ENCODE data around the gene ADGRL4.
"Not testable (repeated sequence)": the region's sequence is repeated elsewhere in the genome, so short reads cannot be mapped to it uniquely, and the experiment has no call there.

The ADGRL4 gene

GRCh38 chr1:78918157-78918556 lies 88.4 kb downstream of the ADGRL4 start:
- DNase-seq (ENCODE audit: low spot score) = no peak

GRCh38 chr1:78916986-78917385 lies 89.5 kb downstream of the ADGRL4 start:
- no peak for DNase-seq (ENCODE audit: low spot score)

GRCh38 chr1:78913950-78914349 lies 92.6 kb downstream of the ADGRL4 start:
- no peak for DNase-seq (ENCODE audit: low spot score)

- no peak for DNase-seq (ENCODE audit: low spot score)
These were observed 94.3 kb downstream of the ADGRL4 start for GRCh38 chr1:78911956-78912880.

GRCh38 chr1:78902641-78903040 lies 103.9 kb downstream of the ADGRL4 start:
- DNase-seq (ENCODE audit: low spot score) = no peak

- no peak for DNase-seq (ENCODE audit: low spot score)
These were observed 111.7 kb downstream of the ADGRL4 start for GRCh38 chr1:78894811-78895210.

- DNase-seq (ENCODE audit: low spot score) = no peak
These were observed 114.2 kb downstream of the ADGRL4 start for GRCh38 chr1:78892260-78892840.

- no peak for DNase-seq (ENCODE audit: low spot score)
These were observed 119.1 kb downstream of the ADGRL4 start for GRCh38 chr1:78887458-78887857.

- DNase-seq (ENCODE audit: low spot score) = peak; percentile 4
These were observed 121.7 kb downstream of the ADGRL4 start for GRCh38 chr1:78884685-78885452.

- DNase-seq (ENCODE audit: low spot score) = no peak
These were observed 126.3 kb downstream of the ADGRL4 start for GRCh38 chr1:78880223-78880622.

- not testable (repeated sequence) for DNase-seq (ENCODE audit: low spot score)
These were observed 130.5 kb downstream of the ADGRL4 start for GRCh38 chr1:78875986-78876385.

GRCh38 chr1:78872801-78873200 lies 133.7 kb downstream of the ADGRL4 start:
- not testable (repeated sequence) for DNase-seq (ENCODE audit: low spot score)

GRCh38 chr1:78871249-78871648 lies 135.3 kb downstream of the ADGRL4 start:
- no peak for DNase-seq (ENCODE audit: low spot score)

- no peak for DNase-seq (ENCODE audit: low spot score)
These were observed 137.4 kb downstream of the ADGRL4 start for GRCh38 chr1:78869136-78869535.

GRCh38 chr1:78864175-78864574 lies 142.4 kb downstream of the ADGRL4 start:
- no peak for DNase-seq (ENCODE audit: low spot score)

GRCh38 chr1:78856096-78856495 lies 150.4 kb downstream of the ADGRL4 start:
- no peak for DNase-seq (ENCODE audit: low spot score)

GRCh38 chr1:78855258-78855657 lies 151.3 kb downstream of the ADGRL4 start:
- no peak for DNase-seq (ENCODE audit: low spot score)

- no peak for DNase-seq (ENCODE audit: low spot score)
These were observed 152.0 kb downstream of the ADGRL4 start for GRCh38 chr1:78854556-78854955.

- no peak for DNase-seq (ENCODE audit: low spot score)
These were observed 163.0 kb downstream of the ADGRL4 start for GRCh38 chr1:78843546-78843945.

GRCh38 chr1:78843111-78843510 lies 163.4 kb downstream of the ADGRL4 start:
- DNase-seq (ENCODE audit: low spot score) = no peak

GRCh38 chr1:78840453-78841271 lies 165.9 kb downstream of the ADGRL4 start:
- peak; percentile 24 for DNase-seq (ENCODE audit: low spot score)

Measured in SK-N-DZ (cell line).